ENCODE data around the gene HDAC4.

Gene HDAC4

GRCh38 chr2:239396881-239397681 lies 3.7 kb downstream of the HDAC4 start:
- DNase-seq (no peak), ATAC-seq (replicated peaks) (no peak)
- Mint-ChIP-seq H3K27ac (no peak overlapping the region), H3K4me1 (peaks cover 20 to 48% of the 10 kb centered on the region in 2 donors), H3K27me3 (no peaks in the 10 kb centered on the region), H3K36me3 (peaks cover 2 to 3% of the 10 kb centered on the region in 2 donors), H3K4me3 (no peak overlapping the region), H3K9me3 (no peaks in the 10 kb centered on the region)

GRCh38 chr2:239395524-239395923 lies 5.3 kb downstream of the HDAC4 start:
- DNase-seq (no peak), ATAC-seq (replicated peaks) (no peak)
- Mint-ChIP-seq H3K4me1 (peaks cover 21 to 45% of the 10 kb centered on the region in 2 donors), H3K27me3 (no peaks in the 10 kb centered on the region), H3K4me3 (no peak overlapping the region), H3K9me3 (no peaks in the 10 kb centered on the region), H3K36me3 (peaks cover 0 to 5% of the 10 kb centered on the region in 2 donors), H3K27ac (no peak overlapping the region)

- Mint-ChIP-seq H3K4me3 (no peak overlapping the region), H3K27ac (no peak overlapping the region), H3K27me3 (no peaks in the 10 kb centered on the region), H3K36me3 (peaks cover 3 to 8% of the 10 kb centered on the region in 2 donors), H3K9me3 (no peaks in the 10 kb centered on the region), H3K4me1 (peaks cover 22 to 45% of the 10 kb centered on the region in 2 donors)
- DNase-seq (no peak), ATAC-seq (replicated peaks) (no peak)
Observed at GRCh38 chr2:239394978-239395377, 5.8 kb downstream of the HDAC4 start.

- no peaks in the 10 kb centered on the region for H3K27me3 Mint-ChIP-seq
- peaks cover 6 to 11% of the 10 kb centered on the region in 2 donors for H3K36me3 Mint-ChIP-seq
- no peak for ATAC-seq (replicated peaks)
- H3K4me3 Mint-ChIP-seq: no peak overlapping the region
- H3K4me1 Mint-ChIP-seq: peaks cover 21 to 42% of the 10 kb centered on the region in 2 donors
- no peak for DNase-seq
- H3K9me3 Mint-ChIP-seq: no peaks in the 10 kb centered on the region
- no peak overlapping the region for H3K27ac Mint-ChIP-seq
Observed at GRCh38 chr2:239394346-239394945, 6.4 kb downstream of the HDAC4 start.

- no peak overlapping the region for H3K4me3 Mint-ChIP-seq
- H3K27me3 Mint-ChIP-seq: no peaks in the 10 kb centered on the region
- no peaks in the 10 kb centered on the region for H3K9me3 Mint-ChIP-seq
- no peak for DNase-seq
- peaks cover 12 to 16% of the 10 kb centered on the region in 2 donors for H3K36me3 Mint-ChIP-seq
- no peak overlapping the region for H3K27ac Mint-ChIP-seq
- peaks cover 18 to 37% of the 10 kb centered on the region in 2 donors for H3K4me1 Mint-ChIP-seq
- no peak for ATAC-seq (replicated peaks)
Observed at GRCh38 chr2:239393941-239394340, 6.9 kb downstream of the HDAC4 start.

- ATAC-seq (replicated peaks) (no peak), DNase-seq (no peak)
- Mint-ChIP-seq H3K27ac (no peak overlapping the region), H3K36me3 (peaks cover 12 to 16% of the 10 kb centered on the region in 2 donors), H3K27me3 (no peaks in the 10 kb centered on the region), H3K4me1 (peaks cover 18 to 32% of the 10 kb centered on the region in 2 donors), H3K4me3 (no peak overlapping the region), H3K9me3 (no peaks in the 10 kb centered on the region)
Observed at GRCh38 chr2:239393388-239393940, 7.4 kb downstream of the HDAC4 start.

GRCh38 chr2:239392688-239393387 lies 8.0 kb downstream of the HDAC4 start:
- ATAC-seq (replicated peaks): no peak
- peaks cover 12 to 18% of the 10 kb centered on the region in 2 donors for H3K36me3 Mint-ChIP-seq
- H3K4me3 Mint-ChIP-seq: no peak overlapping the region
- no peaks in the 10 kb centered on the region for H3K27me3 Mint-ChIP-seq
- H3K9me3 Mint-ChIP-seq: no peaks in the 10 kb centered on the region
- peaks cover 15 to 29% of the 10 kb centered on the region in 2 donors for H3K4me1 Mint-ChIP-seq
- no peak overlapping the region for H3K27ac Mint-ChIP-seq
- no peak for DNase-seq

- no peak overlapping the region for H3K4me3 Mint-ChIP-seq
- H3K4me1 Mint-ChIP-seq: peaks cover 13 to 21% of the 10 kb centered on the region in 2 donors
- DNase-seq (no peak), ATAC-seq (replicated peaks) (no peak)
- no peak overlapping the region for H3K27ac Mint-ChIP-seq
- H3K27me3 Mint-ChIP-seq: no peaks in the 10 kb centered on the region
- no peaks in the 10 kb centered on the region for H3K9me3 Mint-ChIP-seq
- H3K36me3 Mint-ChIP-seq: peaks cover 13 to 18% of the 10 kb centered on the region in 2 donors
Observed at GRCh38 chr2:239392072-239392357, 8.8 kb downstream of the HDAC4 start.

- Mint-ChIP-seq H3K27me3 (no peaks in the 10 kb centered on the region), H3K4me1 (peaks cover 13 to 16% of the 10 kb centered on the region in 2 donors), H3K36me3 (peaks cover 16 to 18% of the 10 kb centered on the region in 2 donors), H3K27ac (no peak overlapping the region), H3K9me3 (no peaks in the 10 kb centered on the region), H3K4me3 (no peak overlapping the region)
- DNase-seq (no peak), ATAC-seq (replicated peaks) (no peak)
Observed at GRCh38 chr2:239391286-239392071, 9.3 kb downstream of the HDAC4 start.

- Mint-ChIP-seq H3K9me3 (no peaks in the 10 kb centered on the region), H3K27ac (no peak overlapping the region)
- ATAC-seq (replicated peaks): no peak
Observed at GRCh38 chr2:239390546-239391285, 10.1 kb downstream of the HDAC4 start.

GRCh38 chr2:239389414-239390329 lies 11.1 kb downstream of the HDAC4 start:
- Mint-ChIP-seq H3K9me3 (no peaks in the 10 kb centered on the region), H3K4me3 (no peak overlapping the region), H3K27ac (no peak overlapping the region), H3K36me3 (peaks cover 21 to 28% of the 10 kb centered on the region in 2 donors), H3K27me3 (no peaks in the 10 kb centered on the region), H3K4me1 (peaks cover 10 to 25% of the 10 kb centered on the region in 2 donors)
- no peak for DNase-seq
- no peak for ATAC-seq (replicated peaks)

More at GRCh38 chr2:239390546-239391285, 10.1 kb downstream of the HDAC4 start:
- Mint-ChIP-seq H3K36me3 (peaks cover 22 to 25% of the 10 kb centered on the region in 2 donors), H3K27me3 (no peaks in the 10 kb centered on the region), H3K4me1 (peaks cover 13 to 21% of the 10 kb centered on the region in 2 donors), H3K4me3 (no peak overlapping the region)
- no peak for DNase-seq

GRCh38 chr2:239388236-239389151 lies 12.3 kb downstream of the HDAC4 start:
- H3K4me1 Mint-ChIP-seq: peaks cover 11 to 29% of the 10 kb centered on the region in 2 donors
- ATAC-seq (replicated peaks) (no peak), DNase-seq (no peak)
- no peak overlapping the region for H3K27ac Mint-ChIP-seq
- H3K36me3 Mint-ChIP-seq: peaks cover 23 to 31% of the 10 kb centered on the region in 2 donors
- no peak overlapping the region for H3K4me3 Mint-ChIP-seq
- no peaks in the 10 kb centered on the region for H3K27me3 Mint-ChIP-seq
- H3K9me3 Mint-ChIP-seq: no peaks in the 10 kb centered on the region

All from stimulated activated naive B cell treated with anti-CD40 and anti-IgM and Interleukin-4, amounts not matched to agents 10 μg/mL and 1 μg/mL and 100 μg/mL, for 72 hours (primary cell).